Globus pallidus (tissue), 1 donor: ENCODE data around the gene GABRG3.

ENCODE experiments used
- DNase-seq: peaks from one replicate; pipeline ENCODE4 v3.0.0-alpha.2; 2015; ENCODE audit warnings: low spot score

The GABRG3 gene

GRCh38 chr15:27418726-27419125 is 447.7 kb downstream of the GABRG3 start:
- no peak for DNase-seq

- no peak for DNase-seq
These were observed 452.0 kb downstream of the GABRG3 start for GRCh38 chr15:27422997-27423396.

- DNase-seq, result no peak
These were observed 455.8 kb downstream of the GABRG3 start for GRCh38 chr15:27426805-27427204.

GRCh38 chr15:27427276-27427675 is 456.3 kb downstream of the GABRG3 start:
- DNase-seq, result no peak

GRCh38 chr15:27428151-27428550 is 457.2 kb downstream of the GABRG3 start:
- DNase-seq, result no peak

GRCh38 chr15:27429577-27429976 is 458.6 kb downstream of the GABRG3 start:
- no peak for DNase-seq

GRCh38 chr15:27433604-27434003 is 462.6 kb downstream of the GABRG3 start:
- no peak for DNase-seq

GRCh38 chr15:27438403-27439375 is 467.7 kb downstream of the GABRG3 start:
- no peak for DNase-seq

- no peak for DNase-seq
These were observed 470.1 kb downstream of the GABRG3 start for GRCh38 chr15:27441120-27441519.

GRCh38 chr15:27448234-27448633 is 477.3 kb downstream of the GABRG3 start:
- DNase-seq, result no peak

- DNase-seq, result no peak
These were observed 478.0 kb downstream of the GABRG3 start for GRCh38 chr15:27448986-27449385.

- no peak for DNase-seq
These were observed 479.0 kb downstream of the GABRG3 start for GRCh38 chr15:27449941-27450340.

- DNase-seq, result no peak
These were observed 483.5 kb downstream of the GABRG3 start for GRCh38 chr15:27454281-27455075.

GRCh38 chr15:27456807-27457206 is 485.8 kb downstream of the GABRG3 start:
- no peak for DNase-seq

- no peak for DNase-seq
These were observed 486.8 kb downstream of the GABRG3 start for GRCh38 chr15:27457766-27458165.

- no peak for DNase-seq
These were observed 487.5 kb downstream of the GABRG3 start for GRCh38 chr15:27458345-27459084.

- no peak for DNase-seq
These were observed 488.9 kb downstream of the GABRG3 start for GRCh38 chr15:27459836-27460235.

- no peak for DNase-seq
These were observed 490.2 kb downstream of the GABRG3 start for GRCh38 chr15:27461181-27461580.

- no peak for DNase-seq
These were observed 492.6 kb downstream of the GABRG3 start for GRCh38 chr15:27463525-27464088.

GRCh38 chr15:27464941-27465612 is 494.1 kb downstream of the GABRG3 start:
- DNase-seq, result no peak

GRCh38 chr15:27466758-27467157 is 495.8 kb downstream of the GABRG3 start:
- DNase-seq, result no peak
